ENCODE measurements around the gene MED29.

MED29 gene

GRCh38 chr19:39356647-39357046 is 34.5 kb upstream of the MED29 start:
- no peak for TF ChIP-seq CTCF (IDR thresholded peaks at IDR 0.05; ENCODE audit: control insufficient read depth, extremely low read depth, insufficient read depth)
- no peak overlapping the region for H3K4me3 ChIP-seq (ENCODE audit: low read depth, low read length)
- no peak for DNase-seq (ENCODE audit: low read depth)

- no peak for TF ChIP-seq CTCF (IDR thresholded peaks at IDR 0.05; ENCODE audit: control insufficient read depth, extremely low read depth, insufficient read depth)
- H3K4me3 ChIP-seq (ENCODE audit: low read depth, low read length): no peak overlapping the region
- no peak for DNase-seq (ENCODE audit: low read depth)
These were observed 32.2 kb upstream of the MED29 start for GRCh38 chr19:39359026-39359425.

GRCh38 chr19:39360599-39360998 is 30.6 kb upstream of the MED29 start:
- no peak for TF ChIP-seq CTCF (IDR thresholded peaks at IDR 0.05; ENCODE audit: control insufficient read depth, extremely low read depth, insufficient read depth)
- H3K4me3 ChIP-seq (ENCODE audit: low read depth, low read length): no peak overlapping the region
- no peak for DNase-seq (ENCODE audit: low read depth)

- DNase-seq (ENCODE audit: low read depth): no peak
- no peak for TF ChIP-seq CTCF (IDR thresholded peaks at IDR 0.05; ENCODE audit: control insufficient read depth, extremely low read depth, insufficient read depth)
- H3K4me3 ChIP-seq (ENCODE audit: low read depth, low read length): no peak overlapping the region
These were observed 28.2 kb upstream of the MED29 start for GRCh38 chr19:39362682-39363657.

GRCh38 chr19:39363901-39364457 is 27.2 kb upstream of the MED29 start:
- TF ChIP-seq CTCF (IDR thresholded peaks at IDR 0.05; ENCODE audit: control insufficient read depth, extremely low read depth, insufficient read depth): no peak
- no peak for DNase-seq (ENCODE audit: low read depth)

GRCh38 chr19:39365531-39365930 is 25.6 kb upstream of the MED29 start:
- no peak overlapping the region for H3K4me3 ChIP-seq (ENCODE audit: low read depth, low read length)
- TF ChIP-seq CTCF (IDR thresholded peaks at IDR 0.05; ENCODE audit: control insufficient read depth, extremely low read depth, insufficient read depth): no peak
- DNase-seq (ENCODE audit: low read depth): no peak

More at GRCh38 chr19:39363901-39364457, 27.2 kb upstream of the MED29 start:
- H3K4me3 ChIP-seq (ENCODE audit: low read depth, low read length): no peak overlapping the region

Data from LNCaP clone FGC (cell line).